ENCODE measurements around the gene MACROD1. TPM values are rescaled to one million over a fixed set of nuclear protein-coding genes. Genes with fewer than 3 reads are reported as not detected.
A peak's percentile ranks its signal among the peaks of the same experiment; 100 is the strongest.

The MACROD1 gene
- total RNA-seq, 1 donor from 2014 or later: 3.4 TPM

DNA sequence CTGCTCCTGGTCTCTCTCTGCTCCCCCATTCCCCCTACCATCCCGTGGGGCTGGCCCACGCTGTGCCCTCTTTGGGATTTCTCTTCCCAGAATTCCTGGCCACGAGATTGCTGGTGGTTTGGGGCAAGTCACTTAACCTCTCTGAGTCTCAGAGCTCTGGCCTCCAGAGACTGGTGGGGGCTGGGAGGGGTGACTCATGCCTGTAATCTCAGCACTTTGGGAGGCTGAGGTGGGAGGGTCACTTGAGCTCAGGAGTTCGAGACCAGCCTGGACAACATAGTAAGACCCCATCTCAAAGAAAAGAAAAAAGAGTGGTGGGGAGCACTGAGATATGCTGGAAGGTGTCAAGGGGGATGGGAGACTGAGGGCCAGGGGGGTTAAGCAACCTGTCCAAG lies 161.3 kb downstream of the MACROD1 start:
- Mint-ChIP-seq H3K4me1 (ENCODE audit: low read depth, unreplicated experiment) (peaks cover 5% of the 10 kb centered on the region), H3K4me3 (ENCODE audit: unreplicated experiment) (no peak overlapping the region), H3K27ac (ENCODE audit: unreplicated experiment) (no peak overlapping the region), H3K36me3 (ENCODE audit: low read depth, unreplicated experiment) (peaks cover 3% of the 10 kb centered on the region), H3K9me3 (ENCODE audit: unreplicated experiment) (peaks cover 2% of the 10 kb centered on the region), H3K27me3 (ENCODE audit: low read depth, unreplicated experiment) (peaks cover 53% of the 10 kb centered on the region)
- Histone ChIP-seq H3K4me3 (ENCODE audit: insufficient read depth, low read depth, low read length) (no peak overlapping the region), H3K9ac (ENCODE audit: low read length) (no peak overlapping the region), H3K4me1 (ENCODE audit: insufficient read depth, low read length) (peaks cover 22% of the 10 kb centered on the region), H3K27ac (ENCODE audit: low read depth, low read length) (no peak overlapping the region), H4K20me1 (ENCODE audit: insufficient read depth, low read length) (peaks cover 28% of the 10 kb centered on the region), H3K9me3 (ENCODE audit: insufficient read depth, low read depth, low read length) (no peaks in the 10 kb centered on the region), H3K36me3 (ENCODE audit: insufficient read depth, low read length) (no peaks in the 10 kb centered on the region), H3K4me2 (ENCODE audit: low read length) (no peak overlapping the region), H2AFZ (ENCODE audit: low read depth, low read length) (no peak overlapping the region), H3K79me2 (ENCODE audit: insufficient read depth, low read length) (no peaks in the 10 kb centered on the region), H3K27me3 (ENCODE audit: insufficient read depth, low read length) (no peaks in the 10 kb centered on the region)
- FAIRE-seq (no peak), DNase-seq (ENCODE audit: low read depth) (no peak)
- TF ChIP-seq EZH2 (IDR thresholded peaks at IDR 0.05; ENCODE audit: insufficient read depth, low read length): no peak
- TF ChIP-seq, protein P1, sequence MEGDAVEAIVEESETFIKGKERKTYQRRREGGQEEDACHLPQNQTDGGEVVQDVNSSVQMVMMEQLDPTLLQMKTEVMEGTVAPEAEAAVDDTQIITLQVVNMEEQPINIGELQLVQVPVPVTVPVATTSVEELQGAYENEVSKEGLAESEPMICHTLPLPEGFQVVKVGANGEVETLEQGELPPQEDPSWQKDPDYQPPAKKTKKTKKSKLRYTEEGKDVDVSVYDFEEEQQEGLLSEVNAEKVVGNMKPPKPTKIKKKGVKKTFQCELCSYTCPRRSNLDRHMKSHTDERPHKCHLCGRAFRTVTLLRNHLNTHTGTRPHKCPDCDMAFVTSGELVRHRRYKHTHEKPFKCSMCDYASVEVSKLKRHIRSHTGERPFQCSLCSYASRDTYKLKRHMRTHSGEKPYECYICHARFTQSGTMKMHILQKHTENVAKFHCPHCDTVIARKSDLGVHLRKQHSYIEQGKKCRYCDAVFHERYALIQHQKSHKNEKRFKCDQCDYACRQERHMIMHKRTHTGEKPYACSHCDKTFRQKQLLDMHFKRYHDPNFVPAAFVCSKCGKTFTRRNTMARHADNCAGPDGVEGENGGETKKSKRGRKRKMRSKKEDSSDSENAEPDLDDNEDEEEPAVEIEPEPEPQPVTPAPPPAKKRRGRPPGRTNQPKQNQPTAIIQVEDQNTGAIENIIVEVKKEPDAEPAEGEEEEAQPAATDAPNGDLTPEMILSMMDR (IDR thresholded peaks at IDR 0.05; ENCODE audit: insufficient read depth, low read depth, low read length): no peak

DNA sequence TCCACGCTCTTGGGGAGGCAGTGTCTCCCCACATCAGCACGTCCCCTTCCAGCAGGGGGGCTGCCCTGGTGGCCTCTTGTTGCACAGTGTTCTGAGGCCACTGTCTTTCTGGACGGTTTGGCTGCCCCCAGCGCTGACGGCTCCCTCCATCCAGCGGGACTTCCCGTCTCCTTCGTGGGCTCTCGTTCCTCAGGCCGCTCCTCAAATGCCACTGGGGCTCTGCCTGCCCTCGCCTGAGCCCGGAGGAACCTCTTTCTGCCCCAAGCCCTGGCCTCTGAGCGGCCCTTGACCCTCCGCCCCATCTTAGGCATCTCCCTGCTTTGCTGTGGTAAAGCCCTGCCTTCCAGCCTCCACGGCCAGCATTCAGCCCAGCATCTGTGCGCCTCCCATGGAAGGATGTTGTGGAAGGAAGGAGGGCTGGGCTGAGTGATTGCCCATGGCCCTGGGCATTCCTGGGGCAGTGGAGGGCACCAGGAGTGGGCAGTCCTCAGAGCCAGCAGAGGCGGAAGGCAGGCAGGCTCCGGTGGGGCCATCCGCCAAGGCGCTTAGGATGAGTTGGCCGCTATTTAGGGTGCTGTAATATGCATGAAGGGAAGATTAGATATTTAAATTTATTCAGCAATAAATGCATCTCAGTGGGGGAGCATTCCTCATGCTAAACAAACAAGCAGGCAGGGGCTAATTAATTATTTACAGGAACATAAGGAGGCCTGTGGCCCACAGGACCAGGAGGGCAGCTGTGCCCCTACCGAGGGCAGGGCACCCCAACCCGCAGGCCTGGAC lies 161.9 kb downstream of the MACROD1 start:
- Histone ChIP-seq H3K79me2 (ENCODE audit: insufficient read depth, low read length) (no peaks in the 10 kb centered on the region), H3K4me3 (ENCODE audit: insufficient read depth, low read depth, low read length) (no peak overlapping the region), H3K9me3 (ENCODE audit: insufficient read depth, low read depth, low read length) (no peaks in the 10 kb centered on the region), H3K4me1 (ENCODE audit: insufficient read depth, low read length) (peaks cover 22% of the 10 kb centered on the region), H3K27me3 (ENCODE audit: insufficient read depth, low read length) (no peaks in the 10 kb centered on the region), H3K9ac (ENCODE audit: low read length) (no peak overlapping the region), H4K20me1 (ENCODE audit: insufficient read depth, low read length) (peaks cover 31% of the 10 kb centered on the region), H3K27ac (ENCODE audit: low read depth, low read length) (no peak overlapping the region), H2AFZ (ENCODE audit: low read depth, low read length) (no peak overlapping the region), H3K4me2 (ENCODE audit: low read length) (no peak overlapping the region), H3K36me3 (ENCODE audit: insufficient read depth, low read length) (no peaks in the 10 kb centered on the region)
- Mint-ChIP-seq H3K4me1 (ENCODE audit: low read depth, unreplicated experiment) (peaks cover 5% of the 10 kb centered on the region), H3K27me3 (ENCODE audit: low read depth, unreplicated experiment) (peaks cover 53% of the 10 kb centered on the region), H3K9me3 (ENCODE audit: unreplicated experiment) (peaks cover 2% of the 10 kb centered on the region), H3K27ac (ENCODE audit: unreplicated experiment) (no peak overlapping the region), H3K36me3 (ENCODE audit: low read depth, unreplicated experiment) (peaks cover 3% of the 10 kb centered on the region), H3K4me3 (ENCODE audit: unreplicated experiment) (no peak overlapping the region)
- FAIRE-seq (no peak), DNase-seq (ENCODE audit: low read depth) (no peak)
- no peak for TF ChIP-seq EZH2 (IDR thresholded peaks at IDR 0.05; ENCODE audit: insufficient read depth, low read length)

DNA sequence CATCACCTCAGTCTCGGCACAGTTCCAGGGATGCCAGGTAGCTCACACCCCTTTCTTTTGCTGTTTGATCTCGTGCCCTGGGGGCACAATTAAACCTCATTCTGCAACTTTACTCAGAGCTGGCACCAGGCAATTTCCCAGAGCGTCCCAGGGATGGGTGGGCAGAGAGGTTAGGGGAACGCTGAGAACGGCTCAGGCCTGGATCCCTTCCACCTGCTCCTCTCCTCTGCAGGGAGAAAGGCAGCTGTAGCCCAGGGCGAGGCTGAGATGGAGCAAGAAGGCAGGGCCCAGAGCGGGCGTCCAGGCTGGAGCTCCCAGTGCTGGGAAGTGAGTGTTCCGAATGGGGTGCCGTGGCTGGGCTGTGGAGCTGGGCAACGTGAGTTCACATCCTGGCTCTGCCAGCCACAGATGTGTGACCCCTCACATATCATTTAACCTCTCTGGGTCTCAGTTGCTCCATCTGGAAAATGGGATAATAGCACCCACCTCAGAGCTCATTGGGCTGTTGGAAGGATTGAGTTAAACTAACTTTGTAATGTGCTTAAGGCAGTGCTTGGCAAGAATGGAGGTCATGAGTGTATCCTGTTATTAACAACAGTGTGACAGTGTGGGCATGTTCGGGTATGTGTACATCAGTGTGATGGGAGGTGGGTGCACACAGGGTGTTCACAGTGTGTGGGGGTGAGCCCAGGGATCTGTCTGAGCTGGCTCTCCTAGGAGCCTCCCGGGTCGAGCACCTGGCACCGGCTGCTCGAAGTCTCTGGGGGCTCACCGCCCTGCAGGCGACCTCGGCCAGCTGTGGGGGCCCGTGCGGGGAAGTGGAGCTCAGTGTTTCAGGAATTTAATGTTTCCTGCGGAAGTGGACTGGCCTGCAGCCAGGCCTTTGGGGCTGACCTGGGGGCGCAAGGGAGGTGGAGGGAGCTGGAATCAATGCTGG lies 164.2 kb downstream of the MACROD1 start:
- H3K4me1 ChIP-seq (ENCODE audit: insufficient read depth, low read length): peaks cover 10% of the 10 kb centered on the region
- Mint-ChIP-seq H3K27ac (ENCODE audit: unreplicated experiment) (no peak overlapping the region), H3K4me3 (ENCODE audit: unreplicated experiment) (no peak overlapping the region), H3K27me3 (ENCODE audit: low read depth, unreplicated experiment) (peaks cover 36% of the 10 kb centered on the region), H3K9me3 (ENCODE audit: unreplicated experiment) (peaks cover 2% of the 10 kb centered on the region), H3K4me1 (ENCODE audit: low read depth, unreplicated experiment) (no peaks in the 10 kb centered on the region), H3K36me3 (ENCODE audit: low read depth, unreplicated experiment) (no peaks in the 10 kb centered on the region)
- TF ChIP-seq EZH2 (IDR thresholded peaks at IDR 0.05; ENCODE audit: insufficient read depth, low read length): no peak
- TF ChIP-seq, protein P1 (IDR thresholded peaks at IDR 0.05; ENCODE audit: insufficient read depth, low read depth, low read length): no peak
- H3K36me3 ChIP-seq (ENCODE audit: insufficient read depth, low read length): no peaks in the 10 kb centered on the region
- H3K4me3 ChIP-seq (ENCODE audit: insufficient read depth, low read depth, low read length): no peak overlapping the region
- peak overlapping the region; percentile 12 for H3K4me2 ChIP-seq (ENCODE audit: low read length)
- no peaks in the 10 kb centered on the region for H3K79me2 ChIP-seq (ENCODE audit: insufficient read depth, low read length)
- peaks cover 54% of the 10 kb centered on the region for H4K20me1 ChIP-seq (ENCODE audit: insufficient read depth, low read length)
- no peak overlapping the region for H3K9ac ChIP-seq (ENCODE audit: low read length)
- no peaks in the 10 kb centered on the region for H3K9me3 ChIP-seq (ENCODE audit: insufficient read depth, low read depth, low read length)
- no peak overlapping the region for H2AFZ ChIP-seq (ENCODE audit: low read depth, low read length)
- FAIRE-seq (no peak), DNase-seq (ENCODE audit: low read depth) (no peak)
- H3K27ac ChIP-seq (ENCODE audit: low read depth, low read length): no peak overlapping the region
- no peaks in the 10 kb centered on the region for H3K27me3 ChIP-seq (ENCODE audit: insufficient read depth, low read length)

Measured in astrocyte (in vitro differentiated cells and primary cell).